NCI-H2196 (cell line): ENCODE data around the gene COMMD4.
"Not testable (repeated sequence)": the region's sequence is repeated elsewhere in the genome, so short reads cannot be mapped to it uniquely, and the experiment has no call there.

Experiments
- DNase-seq: peaks from one replicate; lab custom pipeline; 2025; ENCODE audit not compliant: unreplicated experiment; lab: John Stamatoyannopoulos, UW

The COMMD4 gene

DNA sequence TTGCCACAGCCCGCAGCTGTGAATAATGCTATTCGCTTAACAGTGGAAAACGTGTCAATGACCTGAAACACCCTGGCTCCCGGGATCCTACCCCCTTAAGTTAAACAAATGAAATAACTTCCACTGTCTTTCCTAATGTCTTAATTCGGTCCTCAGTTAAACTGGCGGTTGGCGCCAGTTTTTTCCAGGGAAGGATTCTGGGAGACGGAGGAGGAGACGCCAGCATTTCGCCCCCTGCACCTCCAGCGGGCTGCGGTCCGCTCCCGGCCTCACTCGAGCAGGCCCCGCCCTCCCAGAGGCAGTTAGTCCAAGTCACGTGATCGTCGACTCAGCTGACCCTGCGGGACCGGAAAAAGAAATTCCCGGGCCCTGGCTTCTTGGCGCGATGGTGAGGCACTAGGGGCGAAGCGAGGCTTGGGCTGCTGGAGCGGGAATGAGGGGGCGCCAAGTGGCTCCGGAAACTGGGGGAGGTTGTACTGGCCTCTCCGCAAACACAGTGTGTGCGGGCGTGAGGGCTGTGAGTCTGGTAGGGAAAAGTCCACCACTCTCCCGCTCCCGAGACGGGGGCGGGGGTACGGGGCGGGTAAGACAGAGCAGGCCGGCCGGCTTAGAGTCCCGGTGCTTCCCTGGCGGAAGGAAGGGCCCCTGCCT lies at the start of gene COMMD4:
Gene COMMD4, plus strand, starts transcription at position 359 of the 651 bp plus-strand sequence. Its CDS starts 27 bp downstream, at position 386.
- DNase-seq: peak; percentile 90

DNA sequence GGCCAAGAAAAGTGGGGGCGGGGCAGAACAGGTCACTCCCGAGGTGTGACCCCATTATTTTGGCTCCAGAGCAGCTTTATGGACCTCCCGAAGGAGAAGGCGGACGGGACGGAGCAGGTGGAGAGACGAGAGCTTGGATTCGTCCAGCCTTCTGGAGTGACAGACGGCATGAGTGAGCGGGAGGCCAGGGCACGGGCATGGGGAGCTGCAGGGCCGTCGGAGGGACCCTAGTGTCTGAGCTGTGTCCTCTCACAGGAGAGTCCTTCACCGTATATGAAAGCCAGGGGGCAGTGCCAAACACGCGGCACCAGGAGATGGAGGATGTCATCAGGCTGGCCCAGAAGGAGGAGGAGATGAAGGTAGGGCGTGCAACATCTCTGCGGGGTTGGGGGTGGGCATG lies 42.2 kb upstream of the COMMD4 start:
- DNase-seq: not testable (repeated sequence)

DNA sequence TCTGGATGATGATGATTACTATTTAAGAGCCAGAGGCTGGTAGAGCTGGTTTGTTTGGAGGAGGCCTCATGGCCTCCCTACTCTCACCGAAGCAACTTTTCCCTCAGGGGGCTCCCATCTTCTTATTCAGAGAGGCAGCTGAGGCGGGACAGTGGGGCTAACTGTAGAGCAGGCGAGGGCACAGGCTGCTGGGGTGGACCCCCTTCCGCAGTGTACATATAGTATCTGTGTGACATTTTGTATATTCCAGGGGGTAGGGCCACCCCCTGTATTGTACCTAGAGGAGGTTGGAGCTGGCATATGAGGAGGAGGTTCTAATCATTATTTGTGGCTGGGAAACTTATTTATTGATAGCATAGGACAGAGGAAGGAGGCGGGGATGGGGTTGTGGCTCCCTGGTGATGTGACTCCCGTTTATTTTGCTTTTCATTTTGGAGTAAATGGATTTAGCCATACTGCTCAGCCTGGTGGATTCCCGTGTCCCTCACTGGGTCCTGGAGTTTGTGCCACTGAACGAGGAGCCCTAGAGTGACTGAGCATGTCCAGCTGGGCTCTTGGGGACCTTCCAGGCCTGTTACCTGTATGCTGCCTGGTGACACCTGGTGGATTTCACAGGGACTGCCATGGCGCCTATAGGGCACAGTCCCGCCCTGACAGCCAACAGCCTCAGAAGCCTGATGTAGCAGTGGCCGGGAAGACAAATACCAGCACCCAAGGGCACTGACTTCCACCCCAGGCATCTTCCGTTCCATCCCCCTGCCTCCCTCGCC lies 37.1 kb upstream of the COMMD4 start:
- not testable (repeated sequence) for DNase-seq

DNA sequence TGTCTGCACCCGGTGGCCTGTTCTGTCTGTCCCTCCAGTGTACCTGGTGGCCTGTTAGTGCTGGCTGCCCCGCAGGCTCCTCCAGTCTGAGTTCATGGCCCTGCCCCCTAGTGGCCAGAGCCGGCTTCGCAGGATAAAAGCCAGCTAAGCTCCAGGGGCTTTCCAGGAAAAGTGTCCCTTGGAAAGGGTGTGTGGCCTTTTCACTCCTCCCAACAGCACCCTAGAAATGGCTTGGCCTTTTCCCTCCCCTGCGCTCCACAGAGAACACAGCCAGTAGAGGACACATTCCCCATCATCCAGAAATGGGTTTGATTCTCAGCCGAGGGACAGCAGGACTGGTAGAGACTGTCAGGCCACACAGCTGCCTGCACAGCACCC lies 36.6 kb upstream of the COMMD4 start:
- DNase-seq: not testable (repeated sequence)

DNA sequence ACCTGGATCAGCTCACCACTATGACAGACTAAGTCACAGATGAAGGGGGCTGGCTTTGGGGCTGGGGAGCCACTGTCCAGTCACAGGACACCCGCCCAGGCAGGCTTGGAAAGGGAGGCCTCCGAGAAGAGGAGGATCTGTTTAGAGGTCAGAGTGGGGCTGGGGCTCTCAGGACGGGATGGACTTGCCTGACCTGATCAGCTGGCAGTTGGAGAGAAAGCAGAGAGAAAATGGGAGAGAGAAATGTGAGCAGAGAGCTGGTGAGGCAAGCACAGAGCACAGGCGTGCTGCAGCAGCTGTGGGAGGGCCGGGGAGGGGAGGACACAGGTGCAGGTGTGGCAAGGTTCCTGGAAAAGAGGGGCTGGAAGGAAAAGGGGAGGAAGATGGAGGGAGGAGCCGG lies 35.8 kb upstream of the COMMD4 start:
- not testable (repeated sequence) for DNase-seq

DNA sequence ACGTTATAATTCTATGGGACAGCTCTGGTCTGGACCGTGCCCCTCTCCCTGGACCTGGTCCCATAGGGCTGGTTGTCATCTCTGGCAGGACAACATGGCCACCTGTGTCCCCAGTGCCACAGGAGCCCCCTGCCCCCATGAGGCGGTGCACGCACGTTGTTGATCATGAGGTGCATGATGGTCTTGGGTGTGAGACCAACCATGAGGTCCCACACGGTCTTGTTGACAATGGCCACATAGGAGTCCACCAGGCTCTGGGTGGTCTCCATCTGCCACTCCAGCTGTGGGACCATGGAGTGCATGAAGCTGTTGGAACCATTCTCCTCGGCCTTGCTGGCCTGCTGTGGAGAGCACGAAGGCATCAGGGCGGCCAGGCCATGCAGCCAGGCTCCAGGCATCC lies 33.5 kb upstream of the COMMD4 start:
- DNase-seq: no peak

DNA sequence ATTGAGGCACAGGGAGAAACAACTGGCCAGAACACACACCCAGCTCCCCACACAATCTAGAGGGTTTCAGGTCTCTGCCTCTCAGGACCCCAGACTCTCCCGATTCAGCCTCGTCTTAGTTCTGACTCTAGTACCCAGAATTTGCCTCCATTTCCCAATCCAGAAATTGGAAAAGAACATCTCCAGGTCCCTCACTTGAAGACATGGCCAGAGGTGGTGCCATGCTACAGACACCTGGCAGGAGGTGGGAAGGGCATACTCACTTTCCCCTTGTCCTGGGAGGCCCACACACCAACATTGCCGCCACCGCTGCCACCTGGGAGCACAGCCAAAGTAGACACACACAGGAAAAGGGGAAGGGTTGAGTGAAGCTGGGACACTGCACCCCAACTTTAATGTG lies 33.1 kb upstream of the COMMD4 start:
- DNase-seq: not testable (repeated sequence)

DNA sequence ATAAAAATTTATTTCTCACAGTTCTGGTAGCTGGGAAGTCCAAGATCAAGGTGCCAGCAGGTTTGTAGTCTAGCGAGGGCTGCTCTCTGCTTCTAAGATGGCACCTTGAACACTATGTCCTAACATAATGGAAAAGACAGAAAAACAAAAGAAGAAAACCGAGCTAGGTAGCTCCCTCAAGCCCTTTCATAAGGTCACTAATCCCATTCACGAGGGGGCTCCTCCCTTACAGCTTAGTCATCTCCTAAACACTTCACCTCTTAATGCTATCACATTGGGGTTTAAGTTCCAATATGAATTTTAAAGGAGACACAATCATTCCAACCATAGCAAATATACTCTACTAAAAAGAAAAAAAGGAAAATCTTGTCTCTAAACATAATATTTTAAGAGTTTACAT lies 29.7 kb upstream of the COMMD4 start:
- no peak for DNase-seq

DNA sequence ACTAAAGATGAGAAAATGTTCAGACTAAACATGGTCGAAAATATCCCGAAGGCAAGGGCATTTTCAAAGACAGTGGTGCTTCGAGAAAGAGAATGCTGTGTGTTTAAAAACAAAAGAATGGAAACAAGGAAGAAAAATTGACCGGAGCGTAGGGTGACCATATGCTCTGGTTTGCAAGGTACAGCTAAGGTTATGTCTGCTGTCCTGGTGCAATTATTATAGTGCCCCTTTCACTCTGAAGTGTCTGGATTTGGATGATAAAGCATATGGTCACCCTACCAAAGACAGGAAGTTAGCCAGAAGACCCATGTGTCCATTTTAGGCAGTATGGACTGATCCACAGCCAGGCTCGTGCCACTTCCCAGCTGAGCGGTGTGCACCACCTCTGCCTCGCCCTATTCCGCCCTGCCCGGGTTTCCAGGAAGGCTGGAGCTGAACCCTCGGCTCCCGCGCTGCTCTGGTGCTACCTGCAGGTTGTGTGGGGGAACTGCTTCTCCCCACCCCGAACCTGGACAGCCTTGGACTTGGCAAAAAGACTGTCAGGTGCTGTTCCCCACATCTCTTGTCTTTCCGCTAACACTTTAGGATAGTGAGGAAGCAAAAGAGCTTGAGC lies 28.0 kb upstream of the COMMD4 start:
- peak; percentile 1 for DNase-seq

DNA sequence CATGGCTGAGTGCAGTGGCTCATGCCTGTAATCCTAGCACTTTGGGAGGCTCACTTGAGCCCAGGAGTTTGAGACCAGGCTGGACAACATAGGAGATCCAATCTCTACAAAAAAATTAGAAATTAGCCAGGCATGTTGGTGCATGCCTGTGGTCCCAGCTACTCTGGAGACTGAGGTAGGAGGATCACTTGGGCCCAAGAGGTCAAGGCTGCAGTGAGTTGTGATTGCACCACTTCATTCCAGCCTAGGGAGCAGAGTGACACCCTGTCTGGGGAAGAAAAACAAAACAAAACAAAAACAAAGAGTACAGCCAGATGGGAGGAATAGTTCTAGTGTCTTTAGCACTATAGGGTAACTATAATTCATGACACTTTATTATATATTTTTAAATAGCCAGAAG lies 26.2 kb upstream of the COMMD4 start:
- DNase-seq: no peak

DNA sequence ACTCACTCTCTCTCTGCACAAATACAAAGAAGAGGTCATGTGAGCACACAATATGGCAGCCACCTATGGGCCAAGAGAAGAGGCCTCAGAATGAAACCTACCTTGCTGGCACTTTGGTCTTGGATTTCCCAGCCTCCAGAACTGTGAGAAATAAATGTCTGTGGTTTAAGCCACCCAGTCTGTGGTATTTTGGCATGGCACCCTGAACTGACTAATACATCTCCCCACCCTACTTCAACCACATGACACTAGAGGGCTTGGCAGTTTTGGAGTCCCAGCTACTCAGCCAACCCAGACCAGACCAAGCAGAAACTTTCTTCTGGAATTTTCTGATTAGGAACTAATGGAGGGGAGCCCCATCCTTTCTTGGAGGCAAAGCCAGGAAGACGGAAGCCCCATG lies 23.3 kb upstream of the COMMD4 start:
- not testable (repeated sequence) for DNase-seq

DNA sequence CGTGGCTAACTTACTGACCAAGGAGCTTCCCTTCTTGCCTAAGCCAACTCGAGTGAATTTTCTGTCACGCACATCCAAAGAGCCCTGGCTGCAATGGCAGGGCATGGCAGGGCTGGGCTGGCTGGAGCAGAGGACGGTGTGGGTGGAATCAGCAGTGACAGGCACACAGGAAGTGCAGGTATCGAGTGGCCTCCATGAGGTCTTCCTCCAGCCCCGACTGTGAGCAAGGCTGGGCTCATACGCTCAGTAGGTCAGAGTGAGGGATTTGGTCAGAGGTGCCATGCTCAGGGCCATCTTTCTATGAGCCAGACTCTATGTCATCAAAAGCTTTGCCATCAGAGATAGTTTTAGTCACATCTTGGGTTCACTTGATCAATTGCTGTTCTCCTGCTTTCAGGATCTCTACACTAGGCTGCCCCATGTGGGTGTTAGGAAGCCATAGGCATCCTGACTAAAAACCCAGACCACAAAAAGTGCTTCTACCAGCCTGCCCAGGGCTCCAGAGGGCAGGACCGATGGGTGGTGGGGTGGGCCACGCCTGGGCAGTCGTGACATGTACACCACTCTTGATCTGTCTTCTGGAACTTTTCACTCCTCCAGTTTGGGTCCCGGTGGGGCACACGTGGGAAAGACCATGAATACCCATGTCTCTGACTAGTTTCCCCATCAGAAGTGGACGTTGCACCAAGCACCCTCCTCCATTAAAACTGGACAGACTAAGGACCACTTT lies 22.6 kb upstream of the COMMD4 start:
- DNase-seq: no peak

DNA sequence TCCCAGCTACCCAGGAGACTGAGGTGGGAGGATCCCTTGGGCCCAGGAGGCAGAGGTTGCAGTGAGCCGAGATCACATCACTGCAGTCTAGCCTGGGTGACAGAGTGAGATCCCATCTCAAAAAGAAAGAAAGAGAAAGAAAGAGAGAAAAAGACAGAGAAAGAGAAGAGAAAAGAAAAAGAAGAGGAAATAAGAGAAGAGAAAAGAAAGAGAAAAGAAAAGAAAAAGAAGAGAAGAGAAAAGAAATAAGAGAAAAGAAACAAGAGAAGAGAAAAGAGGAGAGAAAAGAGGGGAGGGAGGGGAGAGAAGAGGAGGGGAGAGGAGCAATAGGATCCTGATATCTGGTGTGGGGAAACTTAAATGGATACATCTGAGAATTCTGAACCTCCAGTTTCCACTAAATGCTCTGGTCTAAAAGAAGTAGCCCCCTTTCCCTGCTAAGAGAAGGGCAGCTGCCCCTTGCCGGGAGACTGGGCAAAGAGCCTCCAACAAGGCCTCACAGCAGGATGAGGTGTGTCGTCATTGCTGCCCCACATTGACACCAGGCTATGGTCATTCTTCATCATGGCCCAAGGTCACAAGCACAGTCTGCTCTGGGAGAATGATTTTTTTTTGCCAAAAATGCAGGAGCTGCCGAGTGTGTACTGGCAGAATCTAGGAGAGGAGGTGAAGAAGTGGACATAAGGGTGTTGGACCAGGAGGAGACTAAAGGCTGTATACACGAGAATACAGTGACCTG lies 21.1 kb upstream of the COMMD4 start:
- DNase-seq: no peak

DNA sequence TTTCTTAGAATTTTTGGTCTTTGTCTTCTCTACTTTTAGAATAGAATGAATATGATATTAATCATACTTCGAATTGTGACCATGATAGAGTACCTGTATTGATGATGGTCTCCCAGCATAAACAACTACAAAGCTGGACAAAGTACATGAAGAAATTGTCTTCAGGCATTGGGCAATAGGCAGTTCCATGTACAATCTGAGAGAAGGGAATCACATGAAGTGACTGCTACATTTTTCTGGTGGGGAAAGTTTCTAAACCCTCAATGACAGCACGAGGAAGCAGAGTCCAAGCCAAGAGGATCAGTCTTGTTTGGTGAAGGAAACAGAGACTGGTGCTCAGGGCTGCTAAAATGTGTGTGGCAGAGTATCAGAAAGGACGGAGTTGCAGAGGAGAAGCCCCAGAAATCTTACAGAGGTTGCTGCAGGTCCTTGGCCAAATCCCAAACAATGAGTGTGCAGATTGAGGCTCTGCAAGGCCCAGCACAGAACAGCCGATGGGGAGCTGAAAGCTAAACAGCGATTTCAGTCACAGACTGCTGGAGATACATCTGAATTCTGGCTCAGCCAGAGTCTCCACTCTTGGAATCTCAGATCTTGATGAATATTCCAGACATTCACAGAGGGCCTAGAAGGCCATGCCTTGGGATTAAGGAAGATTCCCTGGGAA lies 16.5 kb upstream of the COMMD4 start:
- DNase-seq: not testable (repeated sequence)

DNA sequence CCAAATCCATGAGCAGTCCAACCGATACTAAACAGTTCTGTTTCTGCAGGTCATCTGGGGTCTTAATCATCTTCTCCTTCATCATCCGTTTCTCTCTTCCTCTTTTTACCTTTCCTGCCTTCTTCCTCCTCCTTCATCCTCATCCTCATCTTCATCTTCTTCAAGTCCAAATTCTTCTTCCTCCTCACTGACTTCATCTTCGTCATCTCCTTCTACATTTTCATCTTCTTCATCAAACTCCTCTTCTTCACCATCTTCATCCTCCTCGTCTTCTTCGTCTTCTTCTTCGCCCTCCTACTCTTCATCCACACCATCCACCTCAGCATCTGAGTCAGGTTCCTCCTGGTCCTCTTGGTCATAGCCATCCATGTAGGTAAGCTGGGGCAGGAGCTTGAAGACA lies 14.2 kb upstream of the COMMD4 start:
- no peak for DNase-seq

DNA sequence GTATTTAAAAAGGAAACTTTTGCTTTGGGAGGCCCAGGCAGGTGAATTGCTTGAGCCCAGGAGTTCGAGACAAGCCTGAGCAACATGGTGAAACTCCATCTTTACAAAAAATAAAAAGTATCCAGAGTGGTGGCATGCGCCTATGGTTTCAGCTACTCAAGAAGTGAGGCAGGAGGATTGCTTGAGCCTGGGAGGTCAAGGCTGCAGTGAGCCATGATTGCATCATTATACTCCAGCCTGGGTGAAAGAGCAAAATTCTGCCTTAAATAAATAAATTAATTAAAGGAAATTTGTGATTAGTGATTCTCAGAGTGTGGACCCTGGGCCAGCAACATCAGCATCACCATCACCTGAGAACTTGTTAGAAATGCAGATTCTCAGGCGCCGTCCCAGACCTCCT lies 9.9 kb upstream of the COMMD4 start:
- DNase-seq: no peak

DNA sequence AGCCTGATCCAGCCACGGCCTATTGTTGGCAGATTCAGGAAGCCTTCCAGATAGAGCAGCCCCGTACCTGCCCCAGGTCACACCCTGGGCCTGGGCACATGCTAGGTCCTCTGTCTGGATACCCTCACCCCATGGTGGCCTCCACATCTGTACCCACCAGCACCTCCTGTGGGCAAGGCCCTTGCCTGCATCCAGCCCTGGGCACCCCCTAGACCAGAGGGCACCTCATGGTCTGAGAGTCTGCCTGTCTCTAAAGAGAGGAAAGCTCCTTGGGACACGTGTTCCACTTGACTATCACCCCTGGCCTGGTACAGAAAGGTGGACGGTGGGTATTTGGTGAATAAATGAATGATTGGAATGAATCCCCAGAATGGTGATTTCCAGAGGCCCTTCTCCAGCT lies 8.9 kb upstream of the COMMD4 start:
- no peak for DNase-seq

DNA sequence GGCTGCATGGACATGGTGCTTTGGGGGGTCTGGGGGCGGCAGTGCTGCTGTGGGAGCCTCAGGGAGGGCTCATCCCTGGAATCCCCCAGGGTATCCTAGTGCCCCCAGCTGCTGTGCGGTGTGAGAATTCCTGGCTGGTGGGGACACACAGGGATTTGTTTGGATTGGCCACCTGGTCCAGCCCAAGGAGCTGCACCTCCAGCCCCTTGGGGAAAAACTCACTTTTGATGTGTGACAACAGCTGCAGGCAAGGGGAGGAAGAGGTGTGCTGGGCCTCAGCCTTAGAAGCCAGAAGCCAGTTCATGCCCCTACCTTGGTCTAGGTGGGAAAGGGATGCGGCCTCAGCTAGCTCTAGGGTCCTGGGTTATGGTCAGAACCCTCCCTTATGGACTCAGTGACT lies 8.4 kb upstream of the COMMD4 start:
- DNase-seq: no peak

DNA sequence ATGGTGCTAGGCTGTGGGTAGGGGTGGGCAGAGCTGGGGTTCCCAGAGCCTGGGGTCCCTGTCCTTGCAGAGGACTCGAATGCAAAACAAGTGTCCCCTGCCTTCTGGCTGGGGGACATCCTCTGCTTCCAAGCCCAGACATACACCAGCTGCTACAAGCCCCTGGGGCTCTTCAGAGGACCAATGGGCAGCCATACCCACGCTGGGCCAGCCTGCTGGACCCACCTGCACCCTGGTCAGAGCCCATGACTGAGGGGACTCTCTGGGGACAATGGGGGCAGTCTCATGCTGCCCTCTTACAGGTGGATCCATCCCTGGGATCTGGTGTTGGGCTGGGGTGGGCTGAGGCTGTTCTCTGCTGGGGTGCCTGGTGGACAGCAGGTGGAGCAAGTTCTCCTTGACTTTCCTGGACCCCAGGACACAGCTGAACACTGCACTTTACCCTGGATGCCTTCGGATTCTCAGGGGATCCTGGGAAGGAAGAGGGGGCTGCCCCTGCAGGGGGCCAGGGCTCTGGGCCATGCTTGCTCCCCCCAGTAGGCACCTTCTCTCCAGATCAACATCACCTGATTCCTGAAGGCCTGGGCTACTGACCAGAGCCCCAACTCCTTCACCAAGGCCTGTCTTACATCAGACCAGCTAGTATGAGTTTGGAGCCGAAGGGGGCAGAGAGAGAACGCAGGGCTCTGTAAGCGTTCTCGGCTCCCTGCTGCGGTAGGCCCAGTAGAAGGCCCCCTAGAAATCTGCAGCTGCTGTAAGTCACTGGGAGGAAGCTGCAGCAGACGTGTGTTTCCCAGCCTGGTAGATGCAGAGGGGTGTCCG lies 7.2 kb upstream of the COMMD4 start:
- DNase-seq: no peak

DNA sequence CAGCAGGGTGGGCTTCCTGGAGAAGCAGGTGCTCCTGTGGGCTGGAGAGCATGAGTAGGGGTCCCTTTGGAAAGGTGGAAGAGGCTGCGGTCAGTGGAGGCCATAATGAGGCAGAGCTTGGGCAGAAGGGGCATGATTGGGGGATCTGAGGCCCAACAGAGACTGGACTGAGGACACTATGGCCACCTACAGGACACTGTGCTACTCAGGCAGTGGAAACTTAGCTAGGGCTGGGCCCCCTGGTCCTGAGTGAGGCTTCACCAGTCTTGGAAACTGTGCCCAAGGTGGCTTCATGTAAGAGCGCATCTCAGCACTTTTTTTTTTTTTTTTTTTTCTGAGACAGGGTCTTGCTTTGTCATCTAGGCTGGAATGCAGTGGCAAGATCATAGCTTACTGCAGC lies 6.3 kb upstream of the COMMD4 start:
- no peak for DNase-seq
